ENCODE measurements around the gene OPCML. TPM values are rescaled to one million over a fixed set of nuclear protein-coding genes. Genes with fewer than 3 reads are reported as not detected.

Gene OPCML
- polyA plus RNA-seq, 3 donors, result not detected

GRCh38 chr11:132876705-132877104, 655.6 kb downstream of the OPCML start:
- 90% methylated on average over 4 of the region's 6 CpGs for WGBS (ENCODE audit: insufficient coverage)

GRCh38 chr11:132876239-132876638, 656.1 kb downstream of the OPCML start:
- Mint-ChIP-seq H3K9me3 (peaks cover 0 to 9% (median 5%) of the 10 kb centered on the region in 7 donors), H3K4me1 (no peaks in the 10 kb centered on the region), H3K36me3 (no peaks in the 10 kb centered on the region), H3K4me3 (no peak overlapping the region), H3K27ac (no peak overlapping the region), H3K27me3 (ENCODE audit: low read depth in 3 of 3) (no peaks in the 10 kb centered on the region)
- Histone ChIP-seq H3K9me3 (replicated peaks in 1 of 2; ENCODE audit: control insufficient read depth in 1 of 2, insufficient read depth in 1 of 2, low read length in 2 of 2) (peaks cover 0 to 5% of the 10 kb centered on the region in 2 donors), H3K27me3 (ENCODE audit: control insufficient read depth in 2 of 2, insufficient read depth in 2 of 2, low read length in 2 of 2) (no peaks in the 10 kb centered on the region), H4K20me1 (ENCODE audit: insufficient read depth, low read length) (no peaks in the 10 kb centered on the region), H3K27ac (ENCODE audit: low read depth in 1 of 2, low read length in 2 of 2) (no peak overlapping the region), H3K9ac (ENCODE audit: insufficient read depth, low read length, poor library complexity, severe bottlenecking) (no peak overlapping the region), H2AFZ (ENCODE audit: insufficient read depth, low read depth, low read length, poor library complexity, severe bottlenecking) (no peak overlapping the region), H3K4me3 (replicated peaks in 1 of 3; ENCODE audit: low read depth in 2 of 3, low read length in 3 of 3) (no peak overlapping the region), H3K36me3 (replicated peaks in 1 of 2; ENCODE audit: control insufficient read depth in 1 of 2, insufficient read depth in 2 of 2, low read length in 2 of 2) (no peaks in the 10 kb centered on the region), H3K79me2 (ENCODE audit: insufficient read depth, low read length) (no peaks in the 10 kb centered on the region), H3K4me2 (replicated peaks; ENCODE audit: extremely low read depth, low read length, poor library complexity, severe bottlenecking) (no peak overlapping the region), H3K4me1 (ENCODE audit: control insufficient read depth in 1 of 2, insufficient read depth in 2 of 2, low read length in 2 of 2) (no peaks in the 10 kb centered on the region)
- WGBS (ENCODE audit: insufficient coverage), result 91% methylated on average over 1 of the region's 3 CpGs
- intact Hi-C loops (cut with micrococcal nuclease), result no loop called here
- no peak for TF ChIP-seq CTCF (IDR thresholded peaks at IDR 0.05)
- DNase-seq, result no peak

More at GRCh38 chr11:132876705-132877104, 655.6 kb downstream of the OPCML start:
- Mint-ChIP-seq H3K27ac (no peak overlapping the region), H3K4me3 (no peak overlapping the region), H3K27me3 (ENCODE audit: low read depth in 3 of 3) (no peaks in the 10 kb centered on the region), H3K9me3 (peaks cover 0 to 9% (median 5%) of the 10 kb centered on the region in 7 donors), H3K36me3 (no peaks in the 10 kb centered on the region), H3K4me1 (no peaks in the 10 kb centered on the region)
- Histone ChIP-seq H3K4me1 (ENCODE audit: control insufficient read depth in 1 of 2, insufficient read depth in 2 of 2, low read length in 2 of 2) (no peaks in the 10 kb centered on the region), H2AFZ (ENCODE audit: insufficient read depth, low read depth, low read length, poor library complexity, severe bottlenecking) (no peak overlapping the region), H3K4me2 (replicated peaks; ENCODE audit: extremely low read depth, low read length, poor library complexity, severe bottlenecking) (no peak overlapping the region), H3K9ac (ENCODE audit: insufficient read depth, low read length, poor library complexity, severe bottlenecking) (no peak overlapping the region), H3K27ac (ENCODE audit: low read depth in 1 of 2, low read length in 2 of 2) (no peak overlapping the region), H4K20me1 (ENCODE audit: insufficient read depth, low read length) (no peaks in the 10 kb centered on the region), H3K27me3 (ENCODE audit: control insufficient read depth in 2 of 2, insufficient read depth in 2 of 2, low read length in 2 of 2) (no peaks in the 10 kb centered on the region), H3K4me3 (replicated peaks in 1 of 3; ENCODE audit: low read depth in 2 of 3, low read length in 3 of 3) (no peak overlapping the region), H3K79me2 (ENCODE audit: insufficient read depth, low read length) (no peaks in the 10 kb centered on the region), H3K36me3 (replicated peaks in 1 of 2; ENCODE audit: control insufficient read depth in 1 of 2, insufficient read depth in 2 of 2, low read length in 2 of 2) (no peaks in the 10 kb centered on the region), H3K9me3 (replicated peaks in 1 of 2; ENCODE audit: control insufficient read depth in 1 of 2, insufficient read depth in 1 of 2, low read length in 2 of 2) (peaks cover 0 to 7% of the 10 kb centered on the region in 2 donors)
- no peak for TF ChIP-seq CTCF (IDR thresholded peaks at IDR 0.05)
- DNase-seq, result no peak
- intact Hi-C loops (cut with micrococcal nuclease), result no loop called here
